Measurements from ENCODE around the gene LGMN.
"Not testable (repeated sequence)": the region's sequence is repeated elsewhere in the genome, so short reads cannot be mapped to it uniquely, and the experiment has no call there.

LGMN gene

DNA sequence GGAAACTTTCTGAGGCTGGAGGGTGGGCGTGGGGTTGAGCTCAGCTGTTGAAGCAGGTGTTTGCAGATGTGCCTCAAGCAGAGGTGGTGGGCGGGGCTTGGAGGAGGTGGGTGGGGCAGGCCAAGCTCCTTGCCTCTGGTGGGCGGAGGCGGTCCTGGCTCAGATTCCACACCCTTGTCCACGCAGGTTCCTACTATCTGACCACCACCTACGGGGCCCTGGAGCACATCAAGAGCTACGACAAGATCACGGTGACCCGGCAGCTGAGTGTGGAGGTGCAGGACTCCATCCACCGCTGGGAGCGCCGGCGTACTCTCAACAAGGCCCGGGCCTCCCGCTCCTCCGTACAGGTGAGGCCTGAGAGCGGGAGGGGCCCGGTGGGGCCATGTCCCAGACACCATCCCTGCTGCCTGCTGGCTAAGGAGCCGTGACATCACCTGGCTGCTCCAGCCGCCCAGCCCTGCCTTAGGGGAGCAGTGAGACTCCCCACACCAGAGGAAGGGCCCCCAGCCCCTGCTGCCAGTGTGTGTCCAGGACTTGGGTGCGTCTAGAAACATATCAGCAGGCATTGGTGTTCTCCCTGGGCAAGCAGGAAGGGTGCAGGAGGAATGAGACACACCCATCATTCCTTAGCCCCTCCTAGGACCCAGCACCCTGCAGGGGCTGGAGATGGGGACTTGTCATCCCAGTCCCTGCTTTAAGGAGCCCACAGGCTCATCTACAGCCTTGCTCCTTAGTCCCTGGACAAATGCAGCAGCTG, 63.4 kb downstream of the LGMN start:
- Histone ChIP-seq H3K36me3 (ENCODE audit: control insufficient read depth, low read length) (no peaks in the 10 kb centered on the region), H3K27ac (ENCODE audit: low read depth, low read length) (no peak overlapping the region), H3K4me1 (ENCODE audit: control insufficient read depth, low read length) (peaks cover 4% of the 10 kb centered on the region), H3K9me2 (replicated peaks; ENCODE audit: control insufficient read depth, low read length) (no peaks in the 10 kb centered on the region), H3F3A (ENCODE audit: control insufficient read depth, insufficient read depth) (no peaks in the 10 kb centered on the region), H3K79me2 (ENCODE audit: control insufficient read depth, low read length) (no peaks in the 10 kb centered on the region), H3K4me3 (ENCODE audit: low read length) (no peak overlapping the region), H4K20me1 (ENCODE audit: control insufficient read depth, insufficient read depth, low read depth, low read length) (no peaks in the 10 kb centered on the region), H3K9me3 (ENCODE audit: control insufficient read depth, insufficient read depth, low read length) (no peaks in the 10 kb centered on the region), H3K4me2 (ENCODE audit: low read length) (no peak overlapping the region), H3K27me3 (ENCODE audit: control insufficient read depth, low read length) (no peaks in the 10 kb centered on the region)
- TF ChIP-seq, protein P1, sequence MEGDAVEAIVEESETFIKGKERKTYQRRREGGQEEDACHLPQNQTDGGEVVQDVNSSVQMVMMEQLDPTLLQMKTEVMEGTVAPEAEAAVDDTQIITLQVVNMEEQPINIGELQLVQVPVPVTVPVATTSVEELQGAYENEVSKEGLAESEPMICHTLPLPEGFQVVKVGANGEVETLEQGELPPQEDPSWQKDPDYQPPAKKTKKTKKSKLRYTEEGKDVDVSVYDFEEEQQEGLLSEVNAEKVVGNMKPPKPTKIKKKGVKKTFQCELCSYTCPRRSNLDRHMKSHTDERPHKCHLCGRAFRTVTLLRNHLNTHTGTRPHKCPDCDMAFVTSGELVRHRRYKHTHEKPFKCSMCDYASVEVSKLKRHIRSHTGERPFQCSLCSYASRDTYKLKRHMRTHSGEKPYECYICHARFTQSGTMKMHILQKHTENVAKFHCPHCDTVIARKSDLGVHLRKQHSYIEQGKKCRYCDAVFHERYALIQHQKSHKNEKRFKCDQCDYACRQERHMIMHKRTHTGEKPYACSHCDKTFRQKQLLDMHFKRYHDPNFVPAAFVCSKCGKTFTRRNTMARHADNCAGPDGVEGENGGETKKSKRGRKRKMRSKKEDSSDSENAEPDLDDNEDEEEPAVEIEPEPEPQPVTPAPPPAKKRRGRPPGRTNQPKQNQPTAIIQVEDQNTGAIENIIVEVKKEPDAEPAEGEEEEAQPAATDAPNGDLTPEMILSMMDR (IDR thresholded peaks at IDR 0.05; ENCODE audit: low read depth, low read length, poor library complexity, severe bottlenecking), result no peak
- TF ChIP-seq EZH2phosphoT487 (IDR thresholded peaks at IDR 0.05; ENCODE audit: borderline replicate concordance, low read length), result no peak

DNA sequence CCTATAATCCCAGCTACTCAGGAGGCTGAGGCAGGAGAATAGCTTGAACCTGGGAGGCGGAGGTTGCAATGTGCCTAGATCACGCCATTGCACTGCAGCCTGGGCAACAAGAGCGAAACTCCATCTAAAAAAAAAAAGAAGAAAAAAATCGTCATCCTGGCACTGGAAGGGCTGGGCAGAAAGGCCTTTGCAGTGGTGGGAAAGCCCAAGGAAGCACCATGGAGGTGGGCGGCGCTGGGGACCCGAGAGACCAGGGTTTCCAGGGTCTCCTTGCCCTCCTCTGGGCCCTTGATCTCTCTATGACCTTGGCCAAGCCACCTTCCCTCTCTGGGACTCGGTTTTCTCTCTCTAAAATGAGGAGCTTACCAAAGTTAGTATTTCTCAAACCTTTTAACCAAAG, 65.4 kb downstream of the LGMN start:
- Histone ChIP-seq H3K4me1 (ENCODE audit: control insufficient read depth, low read length) (peaks cover 4% of the 10 kb centered on the region), H3K9me2 (replicated peaks; ENCODE audit: control insufficient read depth, low read length) (no peaks in the 10 kb centered on the region), H4K20me1 (ENCODE audit: control insufficient read depth, insufficient read depth, low read depth, low read length) (no peaks in the 10 kb centered on the region), H3K36me3 (ENCODE audit: control insufficient read depth, low read length) (no peaks in the 10 kb centered on the region), H3K4me2 (ENCODE audit: low read length) (no peak overlapping the region), H3K27me3 (ENCODE audit: control insufficient read depth, low read length) (no peaks in the 10 kb centered on the region), H3F3A (ENCODE audit: control insufficient read depth, insufficient read depth) (no peaks in the 10 kb centered on the region), H3K27ac (ENCODE audit: low read depth, low read length) (no peak overlapping the region), H3K79me2 (ENCODE audit: control insufficient read depth, low read length) (no peaks in the 10 kb centered on the region), H3K9me3 (ENCODE audit: control insufficient read depth, insufficient read depth, low read length) (no peaks in the 10 kb centered on the region), H3K4me3 (ENCODE audit: low read length) (no peak overlapping the region)
- TF ChIP-seq EZH2phosphoT487 (IDR thresholded peaks at IDR 0.05; ENCODE audit: borderline replicate concordance, low read length), result no peak

GRCh38 chr14:92680781-92681650, 67.4 kb downstream of the LGMN start:
- Histone ChIP-seq H3K79me2 (ENCODE audit: control insufficient read depth, low read length) (no peaks in the 10 kb centered on the region), H3K9me3 (ENCODE audit: control insufficient read depth, insufficient read depth, low read length) (no peaks in the 10 kb centered on the region), H3F3A (ENCODE audit: control insufficient read depth, insufficient read depth) (no peaks in the 10 kb centered on the region), H4K20me1 (ENCODE audit: control insufficient read depth, insufficient read depth, low read depth, low read length) (no peaks in the 10 kb centered on the region), H3K4me2 (ENCODE audit: low read length) (peak overlapping the region; percentile 27; the same call in 1 of the 2 replicates), H3K27ac (ENCODE audit: low read depth, low read length) (no peak overlapping the region), H3K9me2 (replicated peaks; ENCODE audit: control insufficient read depth, low read length) (no peaks in the 10 kb centered on the region), H3K36me3 (ENCODE audit: control insufficient read depth, low read length) (no peaks in the 10 kb centered on the region), H3K27me3 (ENCODE audit: control insufficient read depth, low read length) (no peaks in the 10 kb centered on the region), H3K4me1 (ENCODE audit: control insufficient read depth, low read length) (peaks cover 23% of the 10 kb centered on the region), H3K4me3 (ENCODE audit: low read length) (no peak overlapping the region)
- TF ChIP-seq, protein P1 (IDR thresholded peaks at IDR 0.05; ENCODE audit: low read depth, low read length, poor library complexity, severe bottlenecking), result peak; percentile 88
- TF ChIP-seq EZH2phosphoT487 (IDR thresholded peaks at IDR 0.05; ENCODE audit: borderline replicate concordance, low read length), result no peak

DNA sequence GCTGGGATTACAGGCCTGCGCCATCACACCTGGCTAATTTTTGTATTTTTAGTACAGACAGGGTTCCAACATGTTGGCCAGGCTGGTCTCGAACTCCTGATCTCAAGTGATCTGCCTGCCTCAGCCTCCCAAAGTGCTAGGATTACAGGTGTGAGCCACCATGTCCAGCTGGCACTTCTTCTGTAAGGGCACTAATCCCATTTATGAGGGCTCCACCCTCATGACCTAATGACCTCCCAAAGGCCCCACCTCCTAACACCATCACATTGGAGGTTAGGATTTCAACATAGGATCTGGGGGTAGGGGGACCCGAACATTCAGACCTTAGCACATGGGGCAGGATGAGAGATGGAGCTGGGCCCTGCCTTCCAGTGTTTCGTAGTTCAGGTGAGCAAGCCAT, 68.1 kb downstream of the LGMN start:
- H3K4me1 ChIP-seq (ENCODE audit: control insufficient read depth, low read length), result peaks cover 30% of the 10 kb centered on the region
- not testable (repeated sequence) for H3K27me3 ChIP-seq (ENCODE audit: control insufficient read depth, low read length); H4K20me1 ChIP-seq (ENCODE audit: control insufficient read depth, insufficient read depth, low read depth, low read length); H3K27ac ChIP-seq (ENCODE audit: low read depth, low read length); H3K4me3 ChIP-seq (ENCODE audit: low read length); H3K9me2 ChIP-seq (replicated peaks; ENCODE audit: control insufficient read depth, low read length); H3K4me2 ChIP-seq (ENCODE audit: low read length); H3K9me3 ChIP-seq (ENCODE audit: control insufficient read depth, insufficient read depth, low read length); H3K79me2 ChIP-seq (ENCODE audit: control insufficient read depth, low read length); H3K36me3 ChIP-seq (ENCODE audit: control insufficient read depth, low read length); H3F3A ChIP-seq (ENCODE audit: control insufficient read depth, insufficient read depth)
